GM10266 (cell line): ENCODE measurements around the gene ASB18.

Source experiments
- DNase-seq: peaks from one replicate; pipeline ENCODE4 v3.0.0; 2012; ENCODE audit errors: extremely low spot score
- TF ChIP-seq, protein P1 (sequence below): IDR thresholded peaks from 2 replicates; pipeline ENCODE4 v1.5.1; 2012; ENCODE audit warnings: mild to moderate bottlenecking, low read depth; ENCODE audit not compliant: control insufficient read depth, insufficient read depth; ENCODE audit errors: missing control alignments

Gene ASB18, protein sequence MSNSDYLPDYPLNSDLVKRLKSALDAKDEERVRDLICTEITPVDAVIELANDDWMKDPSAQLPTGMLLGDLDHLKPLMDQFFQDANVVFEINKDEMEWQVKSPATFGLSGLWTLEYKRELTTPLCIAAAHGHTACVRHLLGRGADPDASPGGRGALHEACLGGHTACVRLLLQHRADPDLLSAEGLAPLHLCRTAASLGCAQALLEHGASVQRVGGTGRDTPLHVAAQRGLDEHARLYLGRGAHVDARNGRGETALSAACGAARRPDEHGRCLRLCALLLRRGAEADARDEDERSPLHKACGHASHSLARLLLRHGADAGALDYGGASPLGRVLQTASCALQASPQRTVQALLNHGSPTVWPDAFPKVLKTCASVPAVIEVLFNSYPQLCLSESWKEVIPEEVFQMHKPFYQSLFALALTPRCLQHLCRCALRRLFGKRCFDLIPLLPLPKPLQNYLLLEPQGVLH

DNA sequence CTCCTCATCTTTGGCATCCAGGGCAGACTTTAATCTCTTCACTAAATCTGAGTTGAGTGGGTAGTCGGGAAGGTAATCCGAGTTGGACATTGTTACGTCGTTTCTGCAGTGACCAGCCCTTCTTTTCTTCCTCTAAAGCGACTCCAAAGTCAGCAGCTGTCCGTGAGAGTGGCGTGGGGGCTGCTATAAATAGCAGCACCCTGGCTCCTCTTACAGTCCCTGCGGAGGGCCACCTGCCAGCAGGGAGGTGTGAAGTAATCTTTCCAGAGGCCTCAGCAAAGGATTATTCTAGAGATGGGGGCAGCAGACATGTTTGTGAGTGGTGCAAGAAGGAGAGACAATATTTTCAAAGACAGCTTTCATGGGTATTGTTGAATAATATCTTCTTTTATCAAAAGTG is at the start of gene ASB18:
Gene ASB18 (minus strand): TSS at position 151 of the 400 bp plus-strand sequence. CDS start 61 bp downstream, at position 90.
- TF ChIP-seq, protein P1, sequence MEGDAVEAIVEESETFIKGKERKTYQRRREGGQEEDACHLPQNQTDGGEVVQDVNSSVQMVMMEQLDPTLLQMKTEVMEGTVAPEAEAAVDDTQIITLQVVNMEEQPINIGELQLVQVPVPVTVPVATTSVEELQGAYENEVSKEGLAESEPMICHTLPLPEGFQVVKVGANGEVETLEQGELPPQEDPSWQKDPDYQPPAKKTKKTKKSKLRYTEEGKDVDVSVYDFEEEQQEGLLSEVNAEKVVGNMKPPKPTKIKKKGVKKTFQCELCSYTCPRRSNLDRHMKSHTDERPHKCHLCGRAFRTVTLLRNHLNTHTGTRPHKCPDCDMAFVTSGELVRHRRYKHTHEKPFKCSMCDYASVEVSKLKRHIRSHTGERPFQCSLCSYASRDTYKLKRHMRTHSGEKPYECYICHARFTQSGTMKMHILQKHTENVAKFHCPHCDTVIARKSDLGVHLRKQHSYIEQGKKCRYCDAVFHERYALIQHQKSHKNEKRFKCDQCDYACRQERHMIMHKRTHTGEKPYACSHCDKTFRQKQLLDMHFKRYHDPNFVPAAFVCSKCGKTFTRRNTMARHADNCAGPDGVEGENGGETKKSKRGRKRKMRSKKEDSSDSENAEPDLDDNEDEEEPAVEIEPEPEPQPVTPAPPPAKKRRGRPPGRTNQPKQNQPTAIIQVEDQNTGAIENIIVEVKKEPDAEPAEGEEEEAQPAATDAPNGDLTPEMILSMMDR, result no peak
- DNase-seq, result no peak

GRCh38 chr2:236311286-236311685 is 47.1 kb upstream of the ASB18 start:
- no peak for DNase-seq
- TF ChIP-seq, protein P1, result no peak

DNA sequence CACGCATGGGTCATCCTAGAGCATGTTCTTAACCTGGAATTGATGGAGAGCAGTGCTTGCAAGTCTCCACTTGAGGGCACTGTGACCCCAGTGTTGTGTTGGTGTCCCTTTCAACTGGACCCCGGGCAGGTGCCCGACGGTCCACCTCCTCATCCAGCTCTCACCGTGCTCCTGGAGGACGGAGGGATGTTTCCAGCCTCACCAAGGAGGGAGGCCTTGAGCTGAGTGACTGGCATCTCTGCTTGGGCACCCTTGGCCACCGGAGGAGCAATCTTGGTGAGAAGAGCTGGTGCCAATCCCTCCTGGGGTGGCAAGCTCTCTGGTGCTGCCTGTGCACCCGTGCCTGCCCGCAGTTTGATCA is 45.4 kb upstream of the ASB18 start:
- DNase-seq, result peak; percentile 37
- TF ChIP-seq, protein P1, result peak; percentile 49

GRCh38 chr2:236308855-236309668 is 44.9 kb upstream of the ASB18 start:
- DNase-seq, result no peak
- TF ChIP-seq, protein P1, result no peak

DNA sequence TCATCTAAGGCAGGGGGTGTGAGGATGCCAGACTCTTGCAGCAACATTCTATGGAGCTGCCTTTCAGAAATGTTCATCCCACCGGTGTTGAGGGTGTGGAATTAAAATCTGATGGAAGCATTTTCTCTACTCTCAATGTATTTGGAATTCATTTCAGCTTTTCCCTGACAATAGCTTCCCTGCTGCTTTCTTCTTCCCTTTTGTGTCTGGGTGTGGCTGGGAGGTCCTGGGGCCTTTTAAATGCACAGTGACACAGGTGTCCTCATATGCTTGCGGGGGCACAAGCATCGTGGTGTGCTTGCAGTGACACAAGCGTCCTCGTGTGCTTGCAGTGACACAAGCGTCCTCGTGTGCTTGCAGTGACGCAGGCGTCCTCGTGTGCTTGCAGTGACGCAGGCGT is 43.4 kb upstream of the ASB18 start:
- TF ChIP-seq, protein P1, result no peak
- DNase-seq, result no peak

- TF ChIP-seq, protein P1, result no peak
- DNase-seq, result no peak
These were observed 42.8 kb upstream of the ASB18 start for GRCh38 chr2:236306825-236307540.
